Effector memory CD8-positive, alpha-beta T cell (primary cell): ENCODE results near the gene INPP5A.

ENCODE experiments used
- ATAC-seq: fragments of 150-1000 bp; cut with Tn5 transposase; replicated peaks from 2 replicates; pipeline ENCODE4 v1.10.0; 2021; ENCODE audit warnings: mild to moderate bottlenecking, moderate library complexity
- DNase-seq, 3 experiments: peaks; one replicate each; pipeline ENCODE4 v3.0.0; 2021
- H3K27ac Mint-ChIP-seq, 2 donors: one replicate each; pipeline ENCODE4 v1.8.0; 2022; ENCODE audit warnings: mild to moderate bottlenecking in 2 of 2, mixed read lengths in 2 of 2, moderate library complexity in 2 of 2
- H3K27me3 Mint-ChIP-seq, 2 donors: one replicate each; pipeline ENCODE4 v1.8.0; 2022; ENCODE audit warnings: mixed read lengths in 2 of 2
- H3K36me3 Mint-ChIP-seq: one replicate; pipeline ENCODE4 v1.8.0; 2022; ENCODE audit warnings: mild to moderate bottlenecking, moderate library complexity, mixed read lengths; ENCODE audit not compliant: insufficient read depth
- H3K4me1 Mint-ChIP-seq, 2 donors: one replicate each; pipeline ENCODE4 v1.8.0; 2022; ENCODE audit warnings: low read depth in 2 of 2, mixed read lengths in 2 of 2
- H3K4me3 Mint-ChIP-seq, 2 donors: one replicate each; pipeline ENCODE4 v1.8.0; 2022; ENCODE audit warnings: mild to moderate bottlenecking in 2 of 2, mixed read lengths in 2 of 2, moderate library complexity in 2 of 2
- H3K9me3 Mint-ChIP-seq, 2 donors: one replicate each; pipeline ENCODE4 v1.8.0; 2022; ENCODE audit warnings: mixed read lengths in 2 of 2

The INPP5A gene

DNA sequence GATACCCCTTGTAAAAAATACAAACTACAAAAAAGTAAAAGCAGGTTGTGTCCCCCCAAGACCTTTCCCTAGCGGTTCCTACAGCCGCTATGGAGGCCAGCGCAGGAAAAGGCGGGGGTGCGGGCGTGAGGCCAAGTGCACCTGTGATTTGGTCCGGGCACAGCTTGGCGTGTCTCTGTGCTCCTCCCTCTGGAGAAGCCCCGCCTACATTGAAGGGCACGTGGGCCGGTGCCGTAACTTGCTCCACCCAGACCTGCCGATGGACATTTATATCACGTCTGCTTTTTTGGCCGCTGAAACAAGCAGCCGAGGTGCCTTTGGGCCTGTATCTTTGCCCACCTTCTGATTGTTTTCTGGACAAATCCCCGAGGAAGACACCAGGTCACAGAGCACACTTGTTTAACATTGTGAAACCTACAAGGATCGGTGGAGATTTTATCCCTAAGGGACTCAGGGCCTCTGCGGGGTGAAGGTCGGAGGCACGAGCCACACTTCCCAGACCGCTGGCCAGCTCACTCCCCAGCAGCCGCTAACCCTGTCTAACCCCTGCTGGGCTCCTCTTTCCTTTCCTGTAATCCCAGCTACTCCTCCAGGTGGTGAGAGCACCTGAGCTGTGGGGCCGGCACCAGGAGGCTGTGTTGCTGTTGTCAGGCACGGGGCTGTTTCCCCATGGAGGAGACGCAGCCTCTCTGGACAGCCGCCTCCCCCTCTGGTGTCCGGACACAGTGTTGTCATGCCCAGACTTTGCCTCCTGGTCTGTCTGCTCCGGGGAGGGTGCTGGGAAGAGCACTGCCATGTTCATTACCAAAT lies 18.8 kb upstream of the INPP5A start:
- Mint-ChIP-seq H3K9me3 (no peaks in the 10 kb centered on the region), H3K4me1 (no peaks in the 10 kb centered on the region), H3K36me3 (no peaks in the 10 kb centered on the region), H3K27ac (no peak overlapping the region), H3K27me3 (peaks cover 11 to 47% of the 10 kb centered on the region in 2 donors), H3K4me3 (no peak overlapping the region)
- ATAC-seq (no peak), DNase-seq (no peak)

DNA sequence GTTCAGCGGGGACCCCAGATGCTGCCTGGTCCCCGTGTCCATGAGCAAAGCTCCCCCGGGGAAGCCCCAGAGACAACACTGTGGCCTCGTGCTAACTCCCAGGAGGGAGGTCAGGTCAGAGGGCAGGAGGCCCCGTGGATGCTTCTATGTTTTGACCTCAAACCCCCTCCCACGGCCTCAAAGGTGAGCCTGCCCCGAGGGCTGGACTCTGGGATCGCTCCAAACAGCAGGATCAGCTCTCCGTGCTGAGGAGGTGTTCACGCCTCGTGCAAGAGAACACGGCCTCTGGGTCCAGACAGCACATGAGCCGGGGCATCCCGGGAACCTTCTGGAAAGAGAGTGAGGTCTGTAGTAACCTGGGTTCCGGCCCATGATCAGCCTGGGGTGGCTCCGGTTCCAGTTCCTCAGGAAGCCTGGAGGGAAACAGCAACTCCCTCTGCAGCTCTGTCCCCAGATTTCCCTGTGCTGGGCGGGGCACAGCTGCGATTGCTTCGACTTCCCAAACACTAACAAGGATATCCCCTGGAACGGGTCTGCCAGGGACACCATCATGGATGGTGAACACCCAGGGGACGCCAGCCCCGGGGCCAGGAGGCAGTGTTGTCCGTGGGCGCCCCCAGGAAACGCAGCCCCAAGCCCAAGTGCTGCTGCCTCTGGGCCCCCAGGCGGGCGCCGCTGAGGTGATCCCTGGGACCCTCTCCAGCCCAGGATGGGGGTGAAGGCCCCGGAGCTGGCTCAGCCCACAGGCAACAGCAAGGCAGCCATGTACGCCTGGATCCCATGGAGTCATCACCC lies 18.0 kb upstream of the INPP5A start:
- Mint-ChIP-seq H3K4me3 (no peak overlapping the region), H3K27me3 (peaks cover 19 to 55% of the 10 kb centered on the region in 2 donors), H3K9me3 (no peaks in the 10 kb centered on the region), H3K36me3 (no peaks in the 10 kb centered on the region), H3K27ac (no peak overlapping the region), H3K4me1 (no peaks in the 10 kb centered on the region)
- DNase-seq: no peak
- no peak for ATAC-seq

DNA sequence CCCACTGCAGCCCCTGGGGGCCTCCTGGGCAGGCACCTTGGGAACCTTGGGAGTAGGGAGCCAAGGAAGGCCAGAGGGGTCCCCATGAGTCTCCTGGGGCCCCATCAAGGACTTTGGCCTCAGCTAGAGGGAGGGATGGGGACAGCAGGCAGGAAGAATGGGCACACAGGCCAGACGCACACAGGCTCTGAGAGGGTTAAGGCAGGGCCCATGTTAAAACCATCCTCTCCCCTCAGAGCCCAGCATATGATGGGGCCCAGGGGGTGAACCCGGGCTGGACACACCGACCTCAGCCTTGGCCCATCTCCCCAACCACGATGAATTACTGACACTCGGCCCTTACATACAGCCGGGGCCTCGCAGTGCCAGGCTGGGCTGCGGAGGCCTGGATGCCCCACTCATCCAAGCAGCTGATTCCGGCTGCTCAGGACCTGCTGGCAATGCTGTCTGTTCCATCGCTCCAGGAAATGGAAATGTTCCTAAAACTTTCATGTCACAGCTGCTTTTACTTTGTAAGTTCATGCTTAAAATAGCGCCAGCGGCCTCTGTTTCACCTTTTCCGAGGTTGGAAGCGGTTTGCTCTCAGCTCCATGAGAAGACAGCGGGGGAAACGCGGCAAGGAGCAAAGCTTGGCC lies 17.3 kb upstream of the INPP5A start:
- Mint-ChIP-seq H3K4me1 (no peaks in the 10 kb centered on the region), H3K9me3 (no peaks in the 10 kb centered on the region), H3K4me3 (no peak overlapping the region), H3K36me3 (no peaks in the 10 kb centered on the region), H3K27me3 (peaks cover 22 to 62% of the 10 kb centered on the region in 2 donors), H3K27ac (no peak overlapping the region)
- DNase-seq: no peak
- no peak for ATAC-seq

DNA sequence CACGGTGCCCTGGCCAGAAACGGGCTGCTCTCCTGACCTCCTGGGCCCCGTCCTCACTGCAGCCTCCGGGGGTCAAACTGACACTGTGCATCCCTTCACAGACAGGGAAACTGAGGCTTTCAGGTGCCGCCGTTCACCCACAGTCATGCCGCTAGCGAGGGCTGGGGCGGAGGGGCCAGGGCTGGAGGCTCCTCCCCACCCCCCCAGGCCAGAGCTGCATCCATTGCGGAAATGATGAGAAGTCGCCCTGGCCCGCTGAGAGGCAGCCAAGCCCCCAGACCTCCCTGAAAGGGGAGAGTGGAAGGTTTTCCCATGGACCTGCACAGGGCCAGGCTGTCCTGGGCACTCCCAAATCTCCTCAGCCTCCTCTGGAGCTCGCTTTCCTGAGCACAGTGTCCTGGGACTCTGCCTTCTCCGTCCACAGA lies 16.5 kb upstream of the INPP5A start:
- DNase-seq (no peak), ATAC-seq (no peak)
- peaks cover 27 to 67% of the 10 kb centered on the region in 2 donors for H3K27me3 Mint-ChIP-seq
- H3K4me3 Mint-ChIP-seq: no peak overlapping the region
- H3K27ac Mint-ChIP-seq: no peak overlapping the region
- no peaks in the 10 kb centered on the region for H3K4me1 Mint-ChIP-seq
- no peaks in the 10 kb centered on the region for H3K36me3 Mint-ChIP-seq
- no peaks in the 10 kb centered on the region for H3K9me3 Mint-ChIP-seq

DNA sequence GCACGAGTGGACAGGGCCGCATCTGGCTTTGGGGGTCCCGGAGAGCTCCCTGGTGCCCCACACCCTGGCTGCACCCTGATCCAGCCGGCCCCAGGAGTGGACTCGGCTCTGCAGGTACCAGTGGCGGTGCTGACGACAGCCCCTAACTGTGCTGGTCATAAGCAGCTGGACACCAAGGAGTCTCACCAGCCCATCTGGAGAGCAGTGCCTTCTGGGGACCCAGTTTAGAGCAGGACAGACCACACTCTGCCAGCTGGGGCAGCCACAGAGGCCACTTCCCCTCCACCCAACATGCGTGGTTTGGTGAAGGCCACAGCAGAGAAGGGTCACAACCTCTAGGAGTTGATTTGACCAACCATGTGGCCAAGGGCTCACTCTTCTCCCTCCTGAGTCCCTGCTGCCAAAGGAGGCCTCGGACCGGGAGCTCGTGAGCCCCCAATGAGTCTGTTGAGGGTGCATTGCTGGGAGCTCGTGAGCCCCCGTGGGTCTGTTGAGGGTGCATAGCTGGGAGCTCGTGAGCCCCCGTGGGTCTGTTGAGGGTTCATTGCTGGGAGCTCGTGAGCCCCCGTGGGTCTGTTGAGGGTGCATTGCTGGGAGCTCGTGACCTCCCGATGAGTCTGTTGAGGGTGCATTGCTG lies 16.0 kb upstream of the INPP5A start:
- Mint-ChIP-seq H3K27ac (no peak overlapping the region), H3K9me3 (no peaks in the 10 kb centered on the region), H3K36me3 (no peaks in the 10 kb centered on the region), H3K27me3 (peaks cover 27 to 67% of the 10 kb centered on the region in 2 donors), H3K4me3 (no peak overlapping the region), H3K4me1 (no peaks in the 10 kb centered on the region)
- ATAC-seq (no peak), DNase-seq (no peak)

DNA sequence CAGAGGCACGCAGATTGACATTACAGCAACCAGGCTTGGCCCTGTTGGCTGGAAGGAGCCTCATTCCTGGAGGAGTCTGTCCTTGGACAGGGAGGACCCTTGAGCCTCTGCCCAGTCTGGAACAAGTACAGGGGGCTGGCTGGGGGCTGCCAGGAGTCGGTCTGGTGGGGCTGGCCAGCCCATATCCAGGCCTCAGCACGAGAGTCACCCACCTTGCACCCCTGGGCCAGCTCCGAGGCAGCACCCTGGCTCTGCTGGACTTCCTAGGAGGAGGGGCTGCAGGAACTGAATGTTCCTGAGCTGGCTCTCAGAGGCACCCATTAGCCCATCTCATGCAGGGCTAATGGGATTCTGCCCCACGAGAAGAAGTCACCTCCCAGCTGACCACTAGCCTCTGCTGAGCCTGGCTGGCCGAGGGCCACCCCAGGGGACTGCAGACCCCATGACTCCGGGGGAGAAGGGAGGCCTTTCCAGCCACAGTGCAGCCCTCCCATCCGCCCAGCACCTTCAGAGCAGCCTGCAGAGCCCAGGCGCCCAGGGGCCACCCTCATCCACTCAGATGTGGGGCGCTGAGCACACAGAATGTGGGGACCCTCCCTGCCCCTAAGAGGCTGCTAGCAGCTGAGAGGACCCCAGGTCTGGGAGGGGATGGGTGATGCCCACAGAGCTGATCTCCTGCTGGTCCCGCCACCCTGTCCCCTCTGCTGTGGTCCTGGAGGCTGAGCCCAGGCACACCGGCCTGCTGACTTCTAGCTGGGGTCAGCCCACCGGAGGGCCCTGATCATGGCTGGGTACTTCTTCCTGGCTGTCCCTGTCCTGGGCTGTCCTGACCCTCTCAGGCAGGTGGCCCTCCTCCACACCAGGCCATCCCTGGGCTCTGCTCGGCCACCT lies 14.8 kb upstream of the INPP5A start:
- Mint-ChIP-seq H3K4me1 (no peaks in the 10 kb centered on the region), H3K27ac (no peak overlapping the region), H3K9me3 (no peaks in the 10 kb centered on the region), H3K4me3 (no peak overlapping the region), H3K36me3 (no peaks in the 10 kb centered on the region), H3K27me3 (peaks cover 31 to 72% of the 10 kb centered on the region in 2 donors)
- no peak for DNase-seq
- ATAC-seq: no peak

DNA sequence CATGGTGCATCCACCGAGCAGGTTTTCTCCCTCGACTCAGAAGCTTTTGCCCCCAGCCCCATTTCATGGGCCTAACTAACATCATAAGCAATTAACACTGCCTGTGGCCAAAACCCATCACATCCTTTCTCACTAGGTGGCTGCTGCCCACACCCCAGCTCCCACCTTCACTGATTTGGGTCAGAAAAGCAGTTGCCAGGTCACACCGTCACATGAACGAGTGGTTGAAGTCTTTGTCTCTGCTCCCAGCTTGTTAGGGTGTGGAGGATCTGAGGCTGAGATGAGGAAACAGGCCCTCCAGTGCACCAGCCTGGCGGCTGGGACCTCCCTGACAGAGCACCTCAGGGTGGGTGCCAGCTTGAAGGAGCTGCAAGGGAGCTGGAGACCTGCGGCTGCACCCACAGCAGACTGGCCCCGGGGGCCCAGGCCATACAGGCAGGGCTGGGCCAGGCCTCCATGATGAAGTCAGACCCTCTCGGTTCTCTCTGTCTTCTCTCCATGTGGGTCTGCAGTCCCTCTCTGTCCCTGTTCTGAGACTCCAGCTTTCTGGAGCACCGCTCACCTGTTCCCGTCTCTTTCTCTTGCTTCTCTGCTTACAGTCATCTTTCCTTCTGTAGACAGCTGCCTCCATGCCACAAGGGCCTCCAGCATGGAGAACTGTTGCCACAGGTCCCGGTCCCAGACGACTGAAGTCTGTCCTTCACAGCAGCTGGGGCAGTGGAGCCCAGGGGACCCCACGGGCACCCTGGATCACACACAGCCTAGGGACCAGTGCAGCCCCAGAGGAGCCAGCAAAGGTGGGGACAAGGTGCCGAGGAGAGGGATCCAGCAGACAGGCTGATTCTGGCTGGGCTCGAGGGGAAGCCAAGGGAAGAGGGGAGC lies 13.8 kb upstream of the INPP5A start:
- no peak overlapping the region for H3K27ac Mint-ChIP-seq

DNA sequence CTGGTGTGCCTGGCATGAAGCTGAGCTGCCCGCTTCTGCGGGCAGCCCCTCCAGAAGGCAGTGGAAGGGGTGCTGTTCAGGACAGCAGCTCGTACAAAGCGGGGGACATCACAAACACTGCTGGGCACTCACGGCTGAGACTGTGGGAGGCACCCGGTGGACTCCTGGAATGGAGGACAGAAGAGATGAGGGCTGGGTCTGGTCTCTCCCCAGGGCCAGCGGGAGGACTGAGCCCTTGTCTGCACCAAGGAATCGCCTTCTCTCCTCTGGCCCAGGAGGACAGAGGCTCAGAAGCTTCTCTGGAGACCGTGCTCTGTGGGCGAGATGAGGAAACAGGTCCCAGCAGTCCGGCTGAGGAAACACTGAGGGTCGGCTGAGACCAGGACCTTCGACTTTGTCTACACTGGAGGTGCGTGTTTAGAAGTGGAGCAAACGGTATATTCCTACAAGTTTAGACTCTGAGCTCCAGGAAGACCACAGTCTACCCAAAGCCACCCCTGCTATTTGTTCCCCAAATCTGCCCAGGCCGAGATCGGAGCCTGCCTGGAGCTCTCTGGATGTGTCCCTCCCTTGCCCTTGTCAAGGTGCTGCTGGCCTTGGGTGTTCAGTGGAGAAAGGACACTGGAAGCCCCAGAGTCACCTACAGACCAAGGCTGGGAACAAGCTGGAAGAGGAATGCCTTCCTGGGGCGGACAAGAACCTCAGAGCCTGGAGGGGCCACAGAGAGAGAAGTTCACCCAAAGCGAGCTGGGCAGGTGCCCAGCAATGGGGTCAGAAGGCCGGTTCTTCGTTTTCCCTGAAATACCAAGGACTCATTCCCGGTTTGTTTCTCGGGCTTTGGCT lies 12.9 kb upstream of the INPP5A start:
- Mint-ChIP-seq H3K9me3 (no peaks in the 10 kb centered on the region), H3K27me3 (peaks cover 38 to 70% of the 10 kb centered on the region in 2 donors), H3K4me3 (no peak overlapping the region), H3K36me3 (no peaks in the 10 kb centered on the region), H3K27ac (no peak overlapping the region), H3K4me1 (no peaks in the 10 kb centered on the region)
- DNase-seq: no peak
- ATAC-seq: no peak

More for the DNA sequence above, 13.8 kb upstream of the INPP5A start:
- no peak for DNase-seq
- Mint-ChIP-seq H3K27me3 (peaks cover 35 to 74% of the 10 kb centered on the region in 2 donors), H3K4me1 (no peaks in the 10 kb centered on the region), H3K9me3 (no peaks in the 10 kb centered on the region), H3K4me3 (no peak overlapping the region), H3K36me3 (no peaks in the 10 kb centered on the region)
- ATAC-seq: no peak

DNA sequence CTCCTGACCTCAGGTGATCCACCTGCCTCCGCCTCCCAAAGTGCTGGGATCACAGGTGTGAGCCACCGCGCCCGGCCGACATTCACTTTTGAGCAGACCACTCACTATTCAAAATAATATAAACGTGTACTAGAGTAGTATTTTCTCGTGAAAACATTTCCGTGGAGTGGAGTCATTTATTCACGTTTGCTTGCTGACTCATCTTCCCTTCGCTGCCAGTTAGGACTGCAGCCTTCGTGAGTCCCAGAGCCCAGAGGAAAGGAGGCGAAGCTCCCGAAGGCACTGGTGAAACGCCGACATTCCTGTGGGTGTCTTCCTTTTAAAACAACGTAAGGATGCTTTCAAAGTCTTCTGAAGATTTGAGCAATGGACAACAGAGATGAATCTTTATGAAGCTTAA lies 10.9 kb upstream of the INPP5A start:
- Mint-ChIP-seq H3K4me3 (no peak overlapping the region), H3K36me3 (no peaks in the 10 kb centered on the region), H3K27ac (no peak overlapping the region), H3K9me3 (peaks cover 2% of the 10 kb centered on the region in 2 donors), H3K27me3 (peaks cover 47 to 69% of the 10 kb centered on the region in 2 donors), H3K4me1 (no peaks in the 10 kb centered on the region)
- DNase-seq (no peak), ATAC-seq (no peak)

DNA sequence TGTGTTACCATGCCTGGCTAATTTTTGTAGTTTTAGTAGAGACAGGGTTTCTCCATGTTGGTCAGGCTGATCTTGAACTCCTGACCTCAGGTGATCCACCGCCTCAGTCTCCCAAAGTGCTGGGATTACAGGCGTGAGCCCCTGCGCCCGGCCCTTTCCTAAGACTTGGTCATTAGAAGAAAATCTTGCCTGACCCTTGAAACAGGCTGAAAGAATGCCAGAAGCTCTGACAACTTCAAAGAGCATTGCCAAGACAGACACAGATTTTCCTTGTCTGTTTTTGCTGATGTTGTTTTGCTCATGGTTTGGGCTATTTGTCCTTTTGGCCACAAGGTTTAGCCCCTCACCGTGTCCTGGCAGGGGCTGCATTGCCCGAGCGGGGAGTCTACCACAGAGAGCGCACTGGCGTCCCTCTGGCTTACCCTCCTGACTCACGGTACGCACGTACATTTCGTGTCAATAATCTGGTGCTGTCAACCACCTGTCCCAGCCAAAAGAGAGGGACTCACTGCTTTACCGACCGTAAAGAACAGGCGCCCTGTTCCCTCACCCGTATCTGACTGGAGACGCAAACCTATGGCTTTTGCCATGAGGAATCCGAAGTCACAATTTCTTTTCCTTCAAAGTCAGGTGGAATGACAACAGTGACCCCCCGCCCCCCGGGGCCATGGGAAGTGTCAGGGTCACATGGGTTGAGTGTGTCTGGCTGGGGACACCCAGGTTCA lies 10.1 kb upstream of the INPP5A start:
- no peaks in the 10 kb centered on the region for H3K4me1 Mint-ChIP-seq
- no peak overlapping the region for H3K27ac Mint-ChIP-seq
- ATAC-seq: no peak
- no peaks in the 10 kb centered on the region for H3K36me3 Mint-ChIP-seq
- H3K4me3 Mint-ChIP-seq: no peak overlapping the region
- no peak for DNase-seq
- H3K27me3 Mint-ChIP-seq: peaks cover 41 to 68% of the 10 kb centered on the region in 2 donors
- H3K9me3 Mint-ChIP-seq: peaks cover 3 to 5% of the 10 kb centered on the region in 2 donors
